Superior temporal gyrus (tissue), 1 donor: ENCODE measurements around the gene SEMA5B.

Experiments
- DNase-seq: peaks from one replicate; pipeline ENCODE4 v3.0.0-alpha.2; 2016; ENCODE audit errors: extremely low spot score

Gene SEMA5B

GRCh38 chr3:123058505-123058904, 30.9 kb upstream of the SEMA5B start:
- DNase-seq: no peak

DNA sequence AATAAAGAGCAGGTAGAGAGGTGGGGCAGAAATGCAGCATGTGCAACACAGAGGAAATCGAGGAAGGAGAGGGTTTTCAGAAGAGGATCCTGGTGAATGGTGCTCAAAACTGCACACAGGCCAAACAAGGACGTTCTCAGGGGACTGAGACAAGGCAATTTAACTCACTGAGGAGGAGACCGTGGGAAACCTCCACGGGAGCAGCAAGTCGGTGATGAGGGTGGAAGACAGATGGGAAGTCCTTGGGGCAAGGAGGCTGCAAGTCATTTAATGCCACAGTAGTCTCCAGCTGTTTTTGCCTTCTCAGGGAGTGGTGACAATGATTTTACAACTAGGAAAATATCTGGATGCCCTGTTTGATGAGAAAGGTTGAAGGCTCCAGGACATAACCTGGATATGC, 27.8 kb upstream of the SEMA5B start:
- no peak for DNase-seq

- DNase-seq: no peak
Observed at GRCh38 chr3:123054931-123055330, 27.4 kb upstream of the SEMA5B start.

DNA sequence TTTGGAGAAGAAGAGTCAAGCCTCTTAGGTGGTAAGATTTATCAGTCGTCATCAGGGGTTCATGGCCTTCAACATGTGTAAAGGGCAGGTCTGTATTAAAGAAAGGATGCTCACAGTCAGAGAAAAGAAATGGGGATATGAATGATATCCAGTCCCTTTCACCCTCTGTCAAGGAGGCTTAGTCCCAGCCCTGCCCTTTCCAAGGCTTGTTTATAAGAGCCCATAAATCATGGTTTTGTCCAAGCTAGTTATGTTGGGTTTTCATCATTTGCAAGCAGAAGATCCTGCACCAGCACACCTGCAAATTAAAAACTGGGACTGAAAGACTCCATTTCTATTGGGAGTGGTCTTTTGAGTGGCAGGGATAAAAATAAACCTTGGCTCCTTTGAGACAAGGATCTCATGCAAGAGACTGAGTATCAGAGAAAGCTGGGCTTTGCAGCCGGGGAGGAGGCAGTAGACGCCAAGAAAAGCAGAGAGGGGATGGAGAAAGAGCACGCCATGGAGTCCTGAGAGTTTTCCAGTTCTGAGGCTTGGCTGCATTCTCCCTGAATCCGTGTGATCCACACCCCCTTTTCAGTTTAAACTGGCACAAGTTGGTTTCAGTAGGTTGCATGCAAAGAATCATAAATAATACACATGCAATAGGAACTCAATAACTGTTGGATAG, 26.7 kb upstream of the SEMA5B start:
- DNase-seq: no peak

DNA sequence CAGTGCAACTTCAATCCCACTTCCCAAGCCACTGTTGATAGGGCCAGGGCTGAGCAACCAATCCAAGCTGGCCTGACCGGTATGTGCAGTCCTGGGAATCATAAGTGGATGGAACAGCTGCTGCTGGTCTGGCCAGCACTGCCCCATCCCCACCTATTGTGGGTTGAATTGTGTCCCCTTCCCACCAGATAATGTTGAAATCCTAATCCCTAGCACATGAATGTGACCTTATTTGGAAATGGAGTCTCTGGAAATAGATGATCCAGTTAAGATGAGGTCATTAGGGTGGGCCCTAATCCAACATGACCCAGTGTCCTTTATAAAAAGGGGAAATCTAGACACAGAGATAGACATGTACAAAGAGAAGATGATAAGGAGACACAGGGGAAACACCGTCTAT, 25.5 kb upstream of the SEMA5B start:
- no peak for DNase-seq

GRCh38 chr3:123050666-123051065, 23.1 kb upstream of the SEMA5B start:
- no peak for DNase-seq

DNA sequence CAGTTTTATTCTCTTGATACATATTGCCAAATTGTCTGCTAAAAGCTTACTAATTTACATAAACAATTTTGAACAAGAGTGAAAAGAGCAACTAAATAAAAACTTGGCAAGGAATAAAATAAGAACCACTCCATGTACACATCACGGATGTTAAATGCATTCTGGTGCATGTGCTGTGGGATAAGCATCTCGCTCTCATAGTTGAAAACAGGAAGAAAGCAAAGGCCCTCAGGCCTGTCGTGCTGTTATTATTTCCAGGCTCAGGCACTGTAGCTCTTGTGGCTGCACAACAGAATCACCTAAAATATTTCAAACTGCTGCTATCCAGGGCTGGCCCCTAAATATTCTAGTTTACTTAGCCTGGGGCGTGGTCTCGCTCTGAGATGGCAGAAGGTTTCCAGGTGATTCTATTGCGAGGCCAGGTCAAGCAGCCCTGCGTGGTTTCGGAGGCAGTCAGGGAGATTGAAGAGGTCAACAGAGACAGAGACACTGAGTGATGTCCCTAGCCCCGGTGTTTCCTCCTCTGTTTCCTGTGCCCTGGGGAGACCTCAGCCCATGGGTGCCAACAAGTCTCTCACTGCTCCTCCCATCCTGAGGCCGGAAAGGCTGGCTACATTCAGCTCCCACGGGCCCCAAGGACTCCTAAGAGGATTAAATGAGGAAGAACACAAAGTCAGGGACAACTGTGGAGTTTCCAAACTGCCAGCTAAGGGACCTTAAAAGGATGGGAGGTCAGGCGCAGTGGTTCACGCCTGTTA, 21.1 kb upstream of the SEMA5B start:
- no peak for DNase-seq

DNA sequence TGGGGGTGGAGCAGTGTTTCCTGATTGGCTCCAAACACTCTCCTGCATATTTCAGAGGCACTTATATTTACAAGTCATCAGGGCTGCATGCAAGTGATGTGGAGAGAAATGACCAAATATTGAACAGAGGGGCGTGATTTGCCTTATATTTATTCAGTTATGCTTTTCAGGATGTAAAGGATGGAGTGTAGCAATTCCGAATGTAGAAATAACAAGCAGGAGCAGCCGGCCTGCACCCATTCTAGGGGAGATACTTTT, 19.4 kb upstream of the SEMA5B start:
- no peak for DNase-seq

DNA sequence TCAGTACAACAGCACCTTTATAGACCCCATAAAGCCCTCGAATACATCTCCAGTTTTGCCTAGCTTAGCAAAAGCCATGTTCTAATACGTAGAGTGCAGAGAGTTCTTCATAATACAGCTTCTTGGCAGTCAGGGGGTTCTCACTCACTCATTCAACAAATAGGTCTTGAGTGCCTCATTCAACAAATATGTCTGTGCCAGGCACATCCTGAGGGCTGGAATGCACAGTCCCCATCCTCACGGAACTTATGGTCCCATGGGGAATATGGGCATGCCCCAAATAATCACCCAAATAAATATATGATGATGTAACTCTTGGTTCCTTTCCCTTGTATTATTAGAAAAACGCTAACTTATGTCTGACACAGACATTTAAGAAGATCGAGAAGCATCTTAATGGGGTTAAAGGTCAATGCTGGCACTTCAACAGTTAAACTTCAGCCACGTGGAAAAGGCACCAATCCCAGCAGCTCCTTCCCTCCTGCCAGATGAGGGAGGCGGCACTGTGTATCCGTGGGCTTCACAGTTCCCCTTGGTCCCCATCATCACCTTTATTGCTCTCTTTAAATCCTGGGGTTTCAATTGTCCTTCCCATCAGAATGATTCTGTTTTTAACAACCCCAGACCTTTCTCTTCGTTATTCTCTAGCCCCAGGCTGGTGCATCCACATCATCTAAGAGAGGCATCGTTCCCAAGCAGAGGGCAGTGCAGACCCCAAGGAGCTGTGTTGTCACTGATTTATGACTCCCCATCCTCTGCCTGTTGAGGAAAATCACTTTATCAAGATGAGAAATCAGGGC, 18.9 kb upstream of the SEMA5B start:
- DNase-seq: no peak

DNA sequence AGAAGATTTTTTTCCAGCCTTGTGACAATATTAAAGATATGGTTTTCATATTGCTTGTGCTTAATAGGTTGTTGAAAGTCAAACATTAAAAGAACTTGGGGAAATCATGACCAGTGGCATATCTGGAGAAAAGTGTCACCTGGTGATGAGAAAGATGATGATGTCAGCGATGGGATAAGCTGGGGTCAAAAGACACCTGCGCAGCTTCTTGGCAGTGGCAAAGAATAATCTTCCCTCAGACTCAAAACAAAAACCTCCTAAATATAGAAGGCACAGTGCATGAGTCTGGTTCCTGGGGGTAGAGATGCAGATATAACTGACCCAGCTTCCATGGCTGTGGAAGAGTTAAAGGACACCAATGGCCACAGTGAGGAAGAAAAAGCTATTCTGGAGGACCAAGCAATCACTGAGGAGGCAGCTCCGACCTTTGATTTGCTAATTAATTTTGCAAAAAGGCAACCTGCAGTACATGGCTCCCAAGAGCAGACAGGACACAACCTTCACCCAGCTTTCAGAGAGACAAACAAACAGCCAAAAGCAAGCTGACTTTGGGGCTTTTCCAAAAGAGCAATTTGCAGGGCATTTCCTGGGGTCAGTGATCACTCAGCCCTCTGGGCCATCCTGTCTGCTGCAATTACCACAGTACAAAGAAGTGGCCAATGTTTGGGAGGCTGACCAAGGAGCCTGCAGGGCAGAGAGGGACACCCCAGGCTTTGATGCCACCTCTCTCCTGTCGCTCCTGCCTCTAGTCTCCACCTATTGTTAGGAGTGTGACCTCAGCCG, 17.6 kb upstream of the SEMA5B start:
- DNase-seq: no peak

GRCh38 chr3:123042413-123042812, 14.8 kb upstream of the SEMA5B start:
- no peak for DNase-seq

DNA sequence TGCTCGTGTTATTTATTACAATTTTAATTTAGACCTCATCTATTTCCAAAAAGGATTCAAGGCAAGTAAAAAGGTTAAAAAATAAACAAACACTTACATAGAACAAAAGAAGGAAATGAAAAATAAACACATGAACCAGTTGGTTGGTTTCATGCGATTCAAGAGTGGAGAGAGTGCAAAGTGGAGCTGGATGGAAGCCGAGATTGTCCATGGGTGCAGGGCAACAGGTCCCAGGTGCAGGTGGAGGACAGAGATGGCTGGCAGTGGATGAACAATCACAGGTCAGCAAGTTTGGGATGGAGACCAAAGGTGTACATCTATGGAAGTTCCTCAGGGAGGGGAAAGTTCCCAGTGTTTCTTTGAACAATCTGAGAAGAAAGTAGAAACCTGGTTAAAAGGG, 11.6 kb upstream of the SEMA5B start:
- no peak for DNase-seq

- no peak for DNase-seq
Observed at GRCh38 chr3:123038751-123039150, 11.2 kb upstream of the SEMA5B start.

- no peak for DNase-seq
Observed at GRCh38 chr3:123037015-123037375, 9.4 kb upstream of the SEMA5B start.

GRCh38 chr3:123036352-123037014, 8.9 kb upstream of the SEMA5B start:
- DNase-seq: no peak

- no peak for DNase-seq
Observed at GRCh38 chr3:123034996-123035395, 7.4 kb upstream of the SEMA5B start.

GRCh38 chr3:123034120-123034519, 6.6 kb upstream of the SEMA5B start:
- no peak for DNase-seq

- no peak for DNase-seq
Observed at GRCh38 chr3:123032057-123032456, 4.5 kb upstream of the SEMA5B start.

DNA sequence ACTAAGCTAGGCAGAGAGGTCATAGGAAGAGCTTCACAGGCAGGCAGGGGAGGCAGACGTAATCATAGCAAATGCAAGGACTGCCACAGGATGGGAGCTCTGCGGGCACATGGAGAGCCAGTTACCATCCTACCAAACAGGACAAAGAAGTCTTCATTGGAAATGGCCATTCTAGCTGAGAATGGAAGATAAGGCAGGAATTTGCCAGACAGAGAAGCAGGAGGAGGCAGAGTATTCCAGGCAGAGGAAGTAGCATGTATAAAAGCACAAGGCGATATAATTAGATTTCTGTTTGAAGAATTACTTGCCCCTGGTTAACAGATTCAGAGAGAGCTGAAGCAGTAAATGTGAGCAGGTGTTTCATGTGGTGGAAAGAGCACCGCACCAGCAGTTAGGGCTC, 3.5 kb upstream of the SEMA5B start:
- no peak for DNase-seq

GRCh38 chr3:123028233-123028828, 768 bp upstream of the SEMA5B start:
- peak; percentile 86 for DNase-seq

DNA sequence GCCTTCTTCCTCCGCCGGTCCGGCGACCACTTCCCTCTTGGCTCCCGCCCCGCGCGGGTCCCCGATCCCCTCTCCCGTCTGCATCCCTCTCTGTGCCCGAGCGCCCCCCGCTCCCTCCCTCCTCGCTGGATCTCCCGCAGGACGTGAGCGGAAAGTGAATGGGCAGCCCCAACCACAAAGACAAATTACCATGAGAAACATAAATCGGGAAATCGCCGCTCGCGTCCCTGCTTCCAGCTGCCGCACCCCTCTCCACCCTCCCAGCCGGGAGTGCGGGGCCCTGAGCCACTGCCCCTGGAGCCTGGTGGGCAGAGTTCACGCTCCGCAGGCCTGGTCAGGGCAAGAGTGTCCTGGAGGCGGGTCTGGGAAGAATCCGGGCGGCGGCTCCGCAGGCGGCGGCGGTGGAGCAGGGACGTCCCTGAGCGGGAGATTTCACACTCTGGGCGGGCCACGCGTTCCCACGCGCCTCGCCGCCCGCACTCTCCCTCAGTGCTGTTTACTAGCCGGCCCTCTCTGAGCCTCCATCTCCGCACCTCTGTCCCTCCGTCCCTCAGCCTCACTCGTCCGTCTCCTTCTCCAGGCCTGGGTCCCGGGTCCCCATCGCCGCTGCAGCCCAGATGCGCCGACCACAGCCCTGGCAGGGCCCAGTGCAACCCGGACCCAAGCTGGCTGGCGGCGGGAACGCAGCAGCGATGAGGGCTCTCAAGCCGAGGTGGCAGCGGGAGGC, 835 bp downstream of the SEMA5B start:
- DNase-seq: no peak
